ENCODE measurements around the gene EIF5AL1. TPM values are rescaled to one million over a fixed set of nuclear protein-coding genes. Genes with fewer than 3 reads are reported as not detected.
"Not testable (repeated sequence)": the region's sequence is repeated elsewhere in the genome, so short reads cannot be mapped to it uniquely, and the experiment has no call there.

The EIF5AL1 gene
- total and polyA plus RNA-seq, 2 experiments from 2014 or later = 0.27 to 1.5 TPM

GRCh38 chr10:79540930-79541329 is 28.6 kb downstream of the EIF5AL1 start:
- H3K9me2 ChIP-seq (replicated peaks; ENCODE audit: insufficient read depth); H4K20me1 ChIP-seq (ENCODE audit: insufficient read depth, poor library complexity, severe bottlenecking); H3K4me3 ChIP-seq; H2AFZ ChIP-seq; H3K4me1 ChIP-seq (ENCODE audit: insufficient read depth); H3K4me2 ChIP-seq; H3K9me3 ChIP-seq (ENCODE audit: low read depth); H3K27me3 ChIP-seq; DNase-seq (ENCODE audit: low spot score); H3K79me2 ChIP-seq; H3K36me3 ChIP-seq (replicated peaks; ENCODE audit: insufficient read depth, low read depth); H3K27ac ChIP-seq: not testable (repeated sequence)
- 82% methylated on average over 1 of the region's 1 CpG for WGBS (ENCODE audit: low lambda C conversion rate, missing lambda C conversion rate)

- Histone ChIP-seq H3K9me2 (replicated peaks; ENCODE audit: insufficient read depth) (no peaks in the 10 kb centered on the region), H3K4me2 (no peak overlapping the region), H3K27me3 (no peaks in the 10 kb centered on the region), H3K36me3 (replicated peaks; ENCODE audit: insufficient read depth, low read depth) (no peaks in the 10 kb centered on the region), H3K4me3 (no peak overlapping the region), H4K20me1 (ENCODE audit: insufficient read depth, poor library complexity, severe bottlenecking) (no peaks in the 10 kb centered on the region), H3K4me1 (ENCODE audit: insufficient read depth) (no peaks in the 10 kb centered on the region), H3K9me3 (ENCODE audit: low read depth) (no peaks in the 10 kb centered on the region), H3K27ac (no peak overlapping the region), H3K79me2 (no peaks in the 10 kb centered on the region), H2AFZ (no peak overlapping the region)
- WGBS (ENCODE audit: low lambda C conversion rate, missing lambda C conversion rate) = 82% methylated on average over 2 of the region's 2 CpGs
- no peak for TF ChIP-seq CTCF (IDR thresholded peaks at IDR 0.05; ENCODE audit: poor library complexity)
- TF ChIP-seq EZH2phosphoT487 (IDR thresholded peaks at IDR 0.05; ENCODE audit: low read depth, severe bottlenecking, unreplicated experiment) = no peak
- TF ChIP-seq EZH2 (IDR thresholded peaks at IDR 0.05; ENCODE audit: borderline replicate concordance) = no peak
- DNase-seq (ENCODE audit: low spot score) = no peak
Observed at GRCh38 chr10:79542626-79543025, 30.3 kb downstream of the EIF5AL1 start.

- H3K9me3 ChIP-seq (ENCODE audit: low read depth); H3K9me2 ChIP-seq (replicated peaks; ENCODE audit: insufficient read depth); H3K4me2 ChIP-seq; H3K4me3 ChIP-seq; H3K27me3 ChIP-seq; H3K4me1 ChIP-seq (ENCODE audit: insufficient read depth); H3K79me2 ChIP-seq; H3K27ac ChIP-seq; H2AFZ ChIP-seq; H3K36me3 ChIP-seq (replicated peaks; ENCODE audit: insufficient read depth, low read depth); DNase-seq (ENCODE audit: low spot score); H4K20me1 ChIP-seq (ENCODE audit: insufficient read depth, poor library complexity, severe bottlenecking): not testable (repeated sequence)
- WGBS (ENCODE audit: low lambda C conversion rate, missing lambda C conversion rate) = 76% methylated on average over 3 of the region's 3 CpGs
Observed at GRCh38 chr10:79544408-79544807, 32.1 kb downstream of the EIF5AL1 start.

- not testable (repeated sequence) for H3K36me3 ChIP-seq (replicated peaks; ENCODE audit: insufficient read depth, low read depth); H4K20me1 ChIP-seq (ENCODE audit: insufficient read depth, poor library complexity, severe bottlenecking); DNase-seq (ENCODE audit: low spot score); H2AFZ ChIP-seq; H3K4me1 ChIP-seq (ENCODE audit: insufficient read depth); H3K9me2 ChIP-seq (replicated peaks; ENCODE audit: insufficient read depth); H3K79me2 ChIP-seq; H3K27ac ChIP-seq; H3K4me3 ChIP-seq; H3K27me3 ChIP-seq; H3K4me2 ChIP-seq; H3K9me3 ChIP-seq (ENCODE audit: low read depth)
- 81% methylated on average over 3 of the region's 3 CpGs for WGBS (ENCODE audit: low lambda C conversion rate, missing lambda C conversion rate)
Observed at GRCh38 chr10:79544926-79545659, 32.8 kb downstream of the EIF5AL1 start.

GRCh38 chr10:79547128-79547527 is 34.8 kb downstream of the EIF5AL1 start:
- not testable (repeated sequence) for H3K27ac ChIP-seq; H4K20me1 ChIP-seq (ENCODE audit: insufficient read depth, poor library complexity, severe bottlenecking); DNase-seq (ENCODE audit: low spot score); H2AFZ ChIP-seq; H3K4me3 ChIP-seq; H3K9me2 ChIP-seq (replicated peaks; ENCODE audit: insufficient read depth); H3K79me2 ChIP-seq; H3K4me1 ChIP-seq (ENCODE audit: insufficient read depth); H3K9me3 ChIP-seq (ENCODE audit: low read depth); H3K36me3 ChIP-seq (replicated peaks; ENCODE audit: insufficient read depth, low read depth); H3K27me3 ChIP-seq; H3K4me2 ChIP-seq
- WGBS (ENCODE audit: low lambda C conversion rate, missing lambda C conversion rate) = 69% methylated on average over 2 of the region's 2 CpGs

All from hepatocyte (in vitro differentiated cells).